IPS DF 6.9 (cell line): ENCODE results near the gene NAP1L5.

Experiments
- DNase-seq: peaks from one replicate; pipeline ENCODE4 v3.0.0-alpha.2; 2013; ENCODE audit warnings: low read depth, low spot score
- H3K27ac ChIP-seq: one replicate; pipeline ENCODE4 v1.5.1; 2013; ENCODE audit warnings: low read length, control low read depth
- H3K27me3 ChIP-seq: 2 replicates; pipeline ENCODE4 v1.6.1; 2013; ENCODE audit warnings: mild to moderate bottlenecking, low read length; ENCODE audit not compliant: control insufficient read depth, insufficient read depth
- H3K36me3 ChIP-seq: 2 replicates; pipeline ENCODE4 v1.6.1; 2013; ENCODE audit warnings: low read length; ENCODE audit not compliant: control insufficient read depth, insufficient read depth
- H3K4me1 ChIP-seq: 2 replicates; pipeline ENCODE4 v1.6.1; 2013; ENCODE audit warnings: low read length; ENCODE audit not compliant: control insufficient read depth, insufficient read depth
- H3K4me3 ChIP-seq: 2 replicates; pipeline ENCODE4 v1.5.1; 2013; ENCODE audit warnings: mild to moderate bottlenecking, low read length
- H3K9me3 ChIP-seq: 2 replicates; pipeline ENCODE4 v1.6.1; 2013; ENCODE audit warnings: low read length, inconsistent platforms; ENCODE audit not compliant: control insufficient read depth, insufficient read depth
- WGBS: extraction: QIAGEN DNeasy Blood & Tissue Kit; methylation state at CpG from one replicate; pipeline ENCODE4 v1.1.7; 2013; ENCODE audit warnings: mixed read lengths, missing lambda C conversion rate; ENCODE audit not compliant: insufficient read length, insufficient coverage; 5-methylcytosine and 5-hydroxymethylcytosine counted together

The NAP1L5 gene

DNA sequence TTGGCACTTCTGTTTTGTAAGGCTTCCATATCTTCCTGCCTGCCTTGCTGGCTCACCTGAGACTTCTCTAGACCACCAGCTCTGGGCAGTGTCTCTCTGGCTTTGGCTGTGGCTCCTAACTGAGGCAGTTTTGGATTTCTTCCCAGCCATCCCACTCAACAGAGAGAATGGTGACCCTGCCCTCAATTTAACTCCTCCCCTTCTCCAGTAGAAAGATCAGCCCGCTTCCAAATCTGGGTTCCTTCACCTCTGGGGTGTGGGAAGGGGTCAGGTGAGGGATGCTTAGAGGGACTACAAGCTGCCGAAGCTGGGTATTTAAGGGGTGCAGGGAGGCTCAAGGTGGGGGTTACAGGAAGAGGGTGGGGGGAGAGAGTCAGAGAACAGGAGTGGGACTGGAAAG lies 23.7 kb downstream of the NAP1L5 start:
- no peak for DNase-seq
- H3K27me3 ChIP-seq = no peaks in the 10 kb centered on the region
- no peak overlapping the region for H3K27ac ChIP-seq
- no peak overlapping the region for H3K4me3 ChIP-seq
- WGBS = no CpG with 5 or more reads among the region's 2 CpGs
- H3K9me3 ChIP-seq = no peaks in the 10 kb centered on the region
- no peaks in the 10 kb centered on the region for H3K36me3 ChIP-seq
- no peaks in the 10 kb centered on the region; the same call in 1 of the 2 replicates for H3K4me1 ChIP-seq

DNA sequence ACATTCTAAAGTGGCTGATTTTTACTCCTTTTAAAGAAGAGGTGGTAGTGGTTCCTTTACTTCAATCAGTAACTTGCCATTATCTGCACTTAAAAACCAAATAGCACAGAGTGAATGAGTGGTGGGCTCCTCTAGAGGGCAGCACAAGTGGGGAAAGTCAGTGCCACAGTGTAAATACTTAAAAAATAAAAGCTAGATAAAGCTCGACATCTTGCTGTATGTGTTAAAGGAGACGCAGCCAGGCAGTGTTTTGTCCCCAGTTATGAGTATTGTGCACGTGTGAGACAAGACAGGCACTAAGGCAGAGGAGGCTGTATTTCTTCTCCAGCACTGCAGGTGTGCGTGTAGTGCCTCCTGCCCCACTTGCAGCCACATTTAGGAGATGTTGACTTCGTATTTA lies 24.6 kb downstream of the NAP1L5 start:
- DNase-seq = no peak
- no peak overlapping the region for H3K27ac ChIP-seq
- no peak overlapping the region for H3K4me3 ChIP-seq
- no peaks in the 10 kb centered on the region; the same call in 1 of the 2 replicates for H3K4me1 ChIP-seq
- WGBS = no CpG with 5 or more reads among the region's 5 CpGs
- H3K9me3 ChIP-seq = no peaks in the 10 kb centered on the region
- no peaks in the 10 kb centered on the region for H3K36me3 ChIP-seq
- no peaks in the 10 kb centered on the region for H3K27me3 ChIP-seq

DNA sequence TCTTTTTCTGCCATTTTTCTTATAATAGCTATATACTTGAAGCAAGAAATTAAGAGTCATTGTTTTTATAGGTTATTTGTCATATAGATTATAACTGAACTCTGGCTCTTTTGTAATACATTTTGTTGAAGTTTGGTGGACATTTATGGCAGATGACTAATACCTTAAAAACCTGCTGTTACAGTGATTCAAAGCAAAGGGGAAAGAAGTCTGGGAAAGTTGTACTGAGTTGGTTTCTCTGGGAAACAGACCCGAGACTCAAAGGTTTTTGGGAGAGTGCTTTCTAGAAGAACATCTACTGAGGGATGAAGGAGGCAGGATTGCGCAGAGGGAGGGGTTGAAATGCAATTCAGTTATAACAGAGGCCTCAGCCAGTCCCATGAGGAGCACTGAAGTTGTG lies 35.9 kb downstream of the NAP1L5 start:
- no peaks in the 10 kb centered on the region for H3K4me1 ChIP-seq
- no peak overlapping the region for H3K27ac ChIP-seq
- H3K9me3 ChIP-seq = no peaks in the 10 kb centered on the region
- H3K36me3 ChIP-seq = no peaks in the 10 kb centered on the region
- WGBS = no CpG with 5 or more reads among the region's 2 CpGs
- DNase-seq = no peak
- no peaks in the 10 kb centered on the region for H3K27me3 ChIP-seq
- H3K4me3 ChIP-seq = no peak overlapping the region

DNA sequence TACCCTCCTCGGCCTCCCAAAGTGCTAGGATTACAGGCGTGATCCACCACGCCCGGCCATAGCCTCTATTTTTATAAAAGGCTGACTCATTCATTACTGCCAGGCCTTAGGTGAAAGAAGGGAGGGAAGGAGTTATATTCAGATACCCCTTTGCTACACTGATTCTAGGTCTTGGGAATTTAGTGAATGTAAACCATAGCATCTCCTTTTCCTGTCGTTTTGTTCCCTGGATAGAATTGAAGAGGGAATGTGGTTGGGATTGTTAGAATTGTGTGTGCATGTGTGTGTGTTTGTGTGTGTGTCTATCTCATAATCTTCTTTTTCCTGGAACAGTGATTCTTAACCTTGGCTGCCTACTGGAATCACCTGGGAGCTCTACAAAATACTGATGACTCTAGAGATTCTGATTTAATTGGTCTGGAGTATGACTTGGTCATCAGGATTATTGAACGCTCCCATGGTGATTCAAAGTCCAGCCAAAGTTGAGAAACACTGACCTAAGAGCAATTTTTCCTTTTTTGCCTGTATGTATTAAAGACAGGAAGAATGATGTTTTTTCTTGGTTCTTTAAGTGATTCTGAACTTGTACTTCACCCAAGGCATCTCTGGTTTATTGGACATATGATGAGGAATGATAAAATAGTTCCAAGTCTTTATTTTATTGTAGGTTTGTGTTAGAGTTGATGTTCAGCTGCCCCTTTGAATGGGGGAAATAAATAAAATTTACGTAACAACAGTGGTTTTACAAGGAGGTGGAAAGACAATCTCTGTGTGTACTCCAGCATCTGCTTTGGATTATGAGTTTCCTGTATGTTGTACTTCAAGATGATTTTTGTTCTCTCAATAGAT lies 37.0 kb downstream of the NAP1L5 start:
- no peaks in the 10 kb centered on the region for H3K36me3 ChIP-seq
- H3K4me1 ChIP-seq = no peaks in the 10 kb centered on the region
- DNase-seq = no peak
- WGBS = no CpG with 5 or more reads among the region's 7 CpGs
- H3K27me3 ChIP-seq = no peaks in the 10 kb centered on the region
- H3K9me3 ChIP-seq = no peaks in the 10 kb centered on the region
- H3K4me3 ChIP-seq = no peak overlapping the region
- H3K27ac ChIP-seq = no peak overlapping the region

DNA sequence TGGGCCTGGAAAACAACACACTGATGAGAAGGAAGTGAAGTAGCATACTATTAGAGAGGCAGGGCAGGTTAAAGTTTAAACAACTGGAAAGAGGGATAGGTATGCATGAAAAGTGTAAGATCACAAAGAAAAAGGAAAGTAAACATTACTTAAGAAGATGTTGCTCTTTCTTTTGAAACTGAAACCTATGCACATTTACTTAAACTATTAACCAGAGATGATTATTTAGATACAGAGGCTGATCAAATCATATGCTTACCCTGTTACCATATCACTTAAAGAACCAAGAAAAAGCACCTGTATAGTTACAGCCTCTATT lies 37.8 kb downstream of the NAP1L5 start:
- no peak overlapping the region for H3K4me3 ChIP-seq
- H3K4me1 ChIP-seq = no peaks in the 10 kb centered on the region
- no peaks in the 10 kb centered on the region for H3K27me3 ChIP-seq
- no peak overlapping the region for H3K27ac ChIP-seq
- no peak for DNase-seq
- H3K36me3 ChIP-seq = no peaks in the 10 kb centered on the region
- H3K9me3 ChIP-seq = no peaks in the 10 kb centered on the region

DNA sequence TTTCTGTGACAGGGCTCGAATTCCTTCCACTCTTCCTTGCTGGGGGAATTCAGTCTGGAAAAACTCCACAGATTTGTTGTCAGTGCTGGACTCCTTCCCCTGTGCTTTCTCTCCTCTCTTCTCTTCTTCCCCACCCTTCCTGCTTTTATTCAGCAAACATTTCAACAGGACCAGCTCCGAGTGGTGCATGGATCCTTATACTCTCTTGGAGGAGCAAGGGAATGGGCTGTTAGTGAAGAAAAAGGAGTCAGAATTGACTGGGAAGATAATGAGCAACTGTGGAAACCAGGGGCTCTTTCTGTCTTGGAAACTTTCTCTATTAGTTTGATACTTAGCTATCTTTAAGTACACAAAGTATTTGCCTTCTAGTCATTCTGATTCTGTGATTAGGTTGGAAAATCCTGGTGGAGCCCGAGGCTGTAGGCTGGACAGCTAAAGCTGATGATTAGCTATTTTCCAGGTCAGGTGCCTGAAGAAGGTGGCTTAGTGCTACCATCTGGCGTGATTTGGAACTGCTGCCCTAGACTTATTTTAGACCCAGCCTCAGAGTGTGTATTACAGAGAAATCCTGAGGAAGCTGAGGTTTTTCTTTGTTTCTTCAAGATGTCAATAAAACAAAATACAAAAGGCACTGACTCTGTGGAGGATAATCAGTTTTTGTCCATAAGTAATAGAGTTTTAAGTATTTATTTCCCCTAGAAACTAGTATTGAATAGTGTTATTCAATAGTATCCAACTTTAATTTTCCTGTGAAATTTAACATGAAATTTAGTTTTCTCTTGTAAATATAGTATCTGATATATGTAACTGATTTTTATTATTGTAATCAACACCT lies 38.4 kb downstream of the NAP1L5 start:
- Histone ChIP-seq H3K27me3 (no peaks in the 10 kb centered on the region), H3K27ac (no peak overlapping the region), H3K36me3 (no peaks in the 10 kb centered on the region), H3K4me3 (no peak overlapping the region), H3K4me1 (no peaks in the 10 kb centered on the region), H3K9me3 (no peaks in the 10 kb centered on the region)
- DNase-seq = peak; percentile 58
- WGBS = no CpG with 5 or more reads among the region's 4 CpGs

DNA sequence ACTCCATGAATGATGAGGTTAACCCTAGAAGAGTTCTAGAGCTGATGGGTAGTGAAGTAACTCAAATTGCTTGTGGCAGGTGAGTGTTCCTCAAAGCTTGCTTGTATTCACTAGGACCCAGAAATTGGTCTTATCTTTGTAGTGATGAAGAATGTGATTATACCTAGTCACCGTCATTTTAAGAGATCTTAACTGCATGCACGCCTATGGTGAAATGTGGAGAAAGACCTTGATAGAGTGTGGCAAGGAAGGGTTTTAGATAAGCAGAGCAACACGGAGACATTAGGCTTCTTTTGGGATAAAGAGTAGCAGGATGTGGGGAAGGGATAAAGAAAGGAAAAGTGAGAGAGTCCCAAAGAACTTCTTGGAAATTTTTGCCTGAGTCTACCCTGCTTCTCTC lies 42.4 kb downstream of the NAP1L5 start:
- Histone ChIP-seq H3K27me3 (no peaks in the 10 kb centered on the region), H3K36me3 (no peaks in the 10 kb centered on the region), H3K4me3 (no peak overlapping the region), H3K4me1 (no peaks in the 10 kb centered on the region), H3K27ac (no peak overlapping the region), H3K9me3 (no peaks in the 10 kb centered on the region)
- no CpG with 5 or more reads among the region's 3 CpGs for WGBS
- DNase-seq = no peak

DNA sequence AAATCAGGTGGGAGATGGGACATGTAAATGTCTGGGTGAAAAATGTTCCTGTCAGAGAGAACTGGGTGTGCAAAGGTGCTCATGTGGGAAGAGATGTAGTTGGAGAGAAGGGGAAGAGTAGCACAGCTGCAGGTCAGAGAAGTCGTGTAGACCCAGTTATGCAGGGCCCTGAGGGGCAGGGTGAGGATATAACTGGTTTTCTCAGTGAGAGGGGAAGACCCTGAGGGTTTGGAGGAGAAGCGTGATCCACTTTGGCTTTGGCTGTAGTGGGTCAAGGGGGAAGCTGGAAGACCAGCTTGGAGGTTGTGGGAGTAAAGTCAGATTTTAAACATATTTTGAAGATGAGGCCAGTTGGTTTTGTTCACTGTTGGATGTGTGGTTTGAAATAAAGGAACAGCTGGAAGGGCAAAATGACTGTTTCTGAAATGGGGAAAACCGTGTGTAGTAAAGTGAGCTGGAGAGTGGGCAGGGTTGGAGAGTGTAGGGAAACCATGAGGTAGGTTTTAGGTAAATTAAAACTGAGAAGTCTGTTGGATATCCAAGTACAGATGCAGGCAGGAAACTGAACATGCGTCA lies 44.2 kb downstream of the NAP1L5 start:
- H3K36me3 ChIP-seq = no peaks in the 10 kb centered on the region
- no peak for DNase-seq
- no peak overlapping the region for H3K4me3 ChIP-seq
- no peaks in the 10 kb centered on the region for H3K27me3 ChIP-seq
- WGBS = no CpG with 5 or more reads among the region's 4 CpGs
- no peaks in the 10 kb centered on the region for H3K9me3 ChIP-seq
- no peaks in the 10 kb centered on the region for H3K4me1 ChIP-seq
- H3K27ac ChIP-seq = no peak overlapping the region

DNA sequence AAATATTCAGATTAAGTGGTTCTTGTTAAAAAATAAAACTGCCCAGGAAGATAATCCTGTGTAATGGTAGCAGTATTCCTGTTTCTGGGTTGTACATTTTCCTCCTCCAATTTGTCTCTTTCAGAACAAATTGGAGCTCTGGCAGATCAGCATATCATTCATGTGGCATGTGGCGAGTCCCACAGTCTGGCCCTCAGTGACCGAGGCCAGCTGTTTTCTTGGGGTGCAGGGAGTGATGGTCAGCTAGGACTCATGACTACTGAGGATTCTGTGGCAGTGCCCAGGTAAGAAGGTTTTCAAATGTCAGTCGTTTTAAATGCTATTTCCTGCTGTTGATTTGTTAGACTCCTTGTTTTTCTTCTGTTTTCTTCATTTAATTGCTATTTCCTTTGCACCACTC lies 47.9 kb downstream of the NAP1L5 start:
- whole genome bisulfite sequencing = no CpG with 5 or more reads among the region's 3 CpGs
- Histone ChIP-seq H3K9me3 (no peaks in the 10 kb centered on the region), H3K27me3 (no peaks in the 10 kb centered on the region), H3K4me3 (no peak overlapping the region), H3K4me1 (peaks cover 2% of the 10 kb centered on the region; the same call in 1 of the 2 replicates), H3K27ac (no peak overlapping the region), H3K36me3 (no peaks in the 10 kb centered on the region)
- no peak for DNase-seq

DNA sequence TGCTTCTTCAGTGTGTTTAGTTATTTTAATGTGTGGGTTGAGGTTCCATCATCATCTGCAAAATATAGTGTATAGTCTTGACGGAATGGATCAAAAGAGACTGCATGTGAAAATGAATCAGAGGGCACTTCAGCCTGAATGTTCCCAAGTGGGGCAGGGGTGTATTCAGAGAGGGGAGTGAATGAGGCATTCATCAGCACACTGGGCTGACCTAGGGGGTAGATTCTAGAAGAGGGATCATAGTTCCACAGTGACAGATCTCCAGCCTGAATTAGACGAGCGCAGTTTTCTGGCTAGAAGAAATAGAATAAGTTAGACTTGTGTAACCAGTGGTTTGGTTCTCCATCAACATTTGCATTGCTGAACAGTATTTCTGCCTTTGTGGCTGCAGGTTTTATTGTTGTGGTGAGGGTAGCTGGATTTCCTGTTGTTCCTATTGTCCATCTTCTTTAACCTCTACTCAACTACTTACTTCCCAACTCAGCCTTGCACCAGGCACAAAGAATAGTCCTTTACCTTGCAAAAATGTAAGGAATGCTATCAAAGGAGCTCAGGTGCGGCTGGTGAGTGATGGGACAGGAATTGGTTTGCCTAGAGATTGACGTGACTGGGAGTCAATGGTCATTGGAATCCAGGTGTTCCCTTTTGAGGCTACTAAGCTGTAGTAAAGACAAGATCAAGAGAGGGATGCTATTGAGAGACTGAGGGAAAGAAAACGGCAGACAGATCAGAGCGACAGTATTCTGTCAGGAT lies 50.9 kb downstream of the NAP1L5 start:
- H3K9me3 ChIP-seq = no peaks in the 10 kb centered on the region
- peak; percentile 37 for DNase-seq
- WGBS = no CpG with 5 or more reads among the region's 7 CpGs
- no peak overlapping the region for H3K27ac ChIP-seq
- H3K27me3 ChIP-seq = no peaks in the 10 kb centered on the region
- no peaks in the 10 kb centered on the region for H3K36me3 ChIP-seq
- no peak overlapping the region for H3K4me3 ChIP-seq
- peaks cover 2% of the 10 kb centered on the region; the same call in 1 of the 2 replicates for H3K4me1 ChIP-seq
